ENCODE measurements around the gene TLX2. TPM values are rescaled to one million over a fixed set of nuclear protein-coding genes. Genes with fewer than 3 reads are reported as not detected.

Gene TLX2
- total and polyA plus RNA-seq, 2 of the 13 experiments (the other 11 are each of a cell fraction or from before 2014, with no cell fraction given) = 0.05 to 0.20 TPM

DNA sequence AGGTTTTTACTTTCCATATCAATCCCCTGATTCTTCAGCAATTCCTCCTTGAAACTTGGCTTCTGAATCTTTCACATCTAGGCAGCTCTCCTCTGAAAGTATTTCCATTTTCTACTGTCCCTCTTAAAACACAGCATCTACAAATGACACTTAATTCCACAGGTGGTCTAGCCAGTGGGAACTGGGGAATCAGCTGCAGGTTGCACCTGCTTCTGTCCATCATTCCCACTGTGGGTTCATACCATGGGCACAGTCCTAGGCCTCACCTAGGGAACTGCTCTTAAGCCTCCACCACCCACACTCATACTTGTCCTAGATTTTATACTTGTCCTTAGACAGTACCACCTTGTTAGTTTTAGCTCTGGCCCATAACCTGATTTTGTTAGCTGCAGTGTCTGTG lies 37.3 kb downstream of the TLX2 start:
- Histone ChIP-seq H3K36me3 (replicated peaks in 1 of 2; ENCODE audit: control insufficient read depth in 1 of 2, insufficient read depth in 2 of 2, low read length in 2 of 2) (no peaks in the 10 kb centered on the region), H3K4me1 (ENCODE audit: insufficient read depth, low read length) (peaks cover 68% of the 10 kb centered on the region), H3K27ac (ENCODE audit: extremely low read length, insufficient read depth, low read length) (no peak overlapping the region), H3K9ac (ENCODE audit: insufficient read depth, low read depth, low read length) (no peak overlapping the region), H3K79me2 (ENCODE audit: insufficient read depth, low read length) (no peaks in the 10 kb centered on the region), H3K4me3 (replicated peaks in 1 of 3; ENCODE audit: insufficient read depth in 1 of 3, low read depth in 2 of 3, low read length in 3 of 3) (no peak overlapping the region), H3K9me3 (ENCODE audit: low read length) (no peaks in the 10 kb centered on the region), H3K27me3 (ENCODE audit: control insufficient read depth in 1 of 2, insufficient read depth in 2 of 2, low read length in 2 of 2) (peaks cover 2 to 21% of the 10 kb centered on the region in 2 experiments; a peak in 2 of 5 replicates), H2AFZ (ENCODE audit: low read length) (no peak overlapping the region), H4K20me1 (ENCODE audit: insufficient read depth, low read length) (no peaks in the 10 kb centered on the region), H3K4me2 (ENCODE audit: low read depth, low read length) (no peak overlapping the region)
- no peak for FAIRE-seq
- in situ Hi-C loops (cut with HindIII; ENCODE audit: extremely low pct_ligation_motif_present, low pct_unique_long_range_greater_than_20kb) (no loop called here), intact Hi-C loops (cut with micrococcal nuclease; ENCODE audit: unreplicated experiment) (no loop called here)
- ChIA-PET CTCF (ENCODE audit: low intra/inter-chr PET ratio, low total read pairs) (no interaction called here), POLR2A (no interaction called here)
- no peak for ATAC-seq
- TF ChIP-seq SRSF4 (IDR thresholded peaks at IDR 0.05; ENCODE audit: low read depth, low read length, poor library complexity, severe bottlenecking) (no peak), ZNF282 (IDR thresholded peaks at IDR 0.05; ENCODE audit: partially characterized antibody) (no peak), ZSCAN21 (CRISPR knock-in tag; IDR thresholded peaks at IDR 0.05; ENCODE audit: borderline replicate concordance) (no peak), RELA (CRISPR knock-in tag; IDR thresholded peaks at IDR 0.05) (no peak), HNRNPL (IDR thresholded peaks at IDR 0.05; ENCODE audit: low read depth, low read length) (no peak), ZNF383 (CRISPR knock-in tag; IDR thresholded peaks at IDR 0.05; ENCODE audit: borderline replicate concordance) (no peak), POLR2AphosphoS5 (IDR thresholded peaks at IDR 0.05; ENCODE audit: low read depth, low read length) (no peak), IRX3 (CRISPR knock-in tag; IDR thresholded peaks at IDR 0.05; ENCODE audit: borderline replicate concordance, low read depth) (no peak), BCL6 (CRISPR knock-in tag; IDR thresholded peaks at IDR 0.05) (no peak)
- TF ChIP-seq, protein P1, sequence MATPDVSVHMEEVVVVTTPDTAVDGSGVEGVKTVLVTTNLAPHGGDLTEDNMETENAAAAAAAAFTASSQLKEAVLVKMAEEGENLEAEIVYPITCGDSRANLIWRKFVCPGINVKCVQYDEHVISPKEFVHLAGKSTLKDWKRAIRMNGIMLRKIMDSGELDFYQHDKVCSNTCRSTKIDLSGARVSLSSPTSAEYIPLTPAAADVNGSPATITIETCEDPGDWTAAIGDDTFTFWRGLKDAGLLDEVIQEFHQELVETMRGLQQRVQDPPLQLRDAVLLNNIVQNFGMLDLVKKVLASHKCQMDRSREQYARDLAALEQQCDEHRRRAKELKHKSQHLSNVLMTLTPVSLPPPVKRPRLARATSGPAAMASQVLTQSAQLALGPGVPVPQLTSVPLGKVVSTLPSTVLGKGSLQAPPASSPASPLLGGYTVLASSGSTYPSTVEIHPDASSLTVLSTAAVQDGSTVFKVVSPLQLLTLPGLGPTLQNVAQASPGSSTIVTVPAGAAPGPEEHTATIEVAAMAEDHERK (CRISPR knock-in tag; IDR thresholded peaks at IDR 0.05; ENCODE audit: low read depth) = no peak
- TF ChIP-seq, protein P2, sequence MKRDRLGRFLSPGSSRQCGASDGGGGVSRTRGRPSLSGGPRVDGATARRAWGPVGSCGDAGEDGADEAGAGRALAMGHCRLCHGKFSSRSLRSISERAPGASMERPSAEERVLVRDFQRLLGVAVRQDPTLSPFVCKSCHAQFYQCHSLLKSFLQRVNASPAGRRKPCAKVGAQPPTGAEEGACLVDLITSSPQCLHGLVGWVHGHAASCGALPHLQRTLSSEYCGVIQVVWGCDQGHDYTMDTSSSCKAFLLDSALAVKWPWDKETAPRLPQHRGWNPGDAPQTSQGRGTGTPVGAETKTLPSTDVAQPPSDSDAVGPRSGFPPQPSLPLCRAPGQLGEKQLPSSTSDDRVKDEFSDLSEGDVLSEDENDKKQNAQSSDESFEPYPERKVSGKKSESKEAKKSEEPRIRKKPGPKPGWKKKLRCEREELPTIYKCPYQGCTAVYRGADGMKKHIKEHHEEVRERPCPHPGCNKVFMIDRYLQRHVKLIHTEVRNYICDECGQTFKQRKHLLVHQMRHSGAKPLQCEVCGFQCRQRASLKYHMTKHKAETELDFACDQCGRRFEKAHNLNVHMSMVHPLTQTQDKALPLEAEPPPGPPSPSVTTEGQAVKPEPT (CRISPR knock-in tag; IDR thresholded peaks at IDR 0.05; ENCODE audit: low read depth) = no peak
- TF ChIP-seq, protein P3, sequence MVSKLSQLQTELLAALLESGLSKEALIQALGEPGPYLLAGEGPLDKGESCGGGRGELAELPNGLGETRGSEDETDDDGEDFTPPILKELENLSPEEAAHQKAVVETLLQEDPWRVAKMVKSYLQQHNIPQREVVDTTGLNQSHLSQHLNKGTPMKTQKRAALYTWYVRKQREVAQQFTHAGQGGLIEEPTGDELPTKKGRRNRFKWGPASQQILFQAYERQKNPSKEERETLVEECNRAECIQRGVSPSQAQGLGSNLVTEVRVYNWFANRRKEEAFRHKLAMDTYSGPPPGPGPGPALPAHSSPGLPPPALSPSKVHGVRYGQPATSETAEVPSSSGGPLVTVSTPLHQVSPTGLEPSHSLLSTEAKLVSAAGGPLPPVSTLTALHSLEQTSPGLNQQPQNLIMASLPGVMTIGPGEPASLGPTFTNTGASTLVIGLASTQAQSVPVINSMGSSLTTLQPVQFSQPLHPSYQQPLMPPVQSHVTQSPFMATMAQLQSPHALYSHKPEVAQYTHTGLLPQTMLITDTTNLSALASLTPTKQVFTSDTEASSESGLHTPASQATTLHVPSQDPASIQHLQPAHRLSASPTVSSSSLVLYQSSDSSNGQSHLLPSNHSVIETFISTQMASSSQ (IDR thresholded peaks at IDR 0.05; ENCODE audit: low read depth) = no peak
- TF ChIP-seq, protein P3 (CRISPR knock-in tag; IDR thresholded peaks at IDR 0.05; ENCODE audit: borderline replicate concordance) = no peak
- TF ChIP-seq, protein P4, sequence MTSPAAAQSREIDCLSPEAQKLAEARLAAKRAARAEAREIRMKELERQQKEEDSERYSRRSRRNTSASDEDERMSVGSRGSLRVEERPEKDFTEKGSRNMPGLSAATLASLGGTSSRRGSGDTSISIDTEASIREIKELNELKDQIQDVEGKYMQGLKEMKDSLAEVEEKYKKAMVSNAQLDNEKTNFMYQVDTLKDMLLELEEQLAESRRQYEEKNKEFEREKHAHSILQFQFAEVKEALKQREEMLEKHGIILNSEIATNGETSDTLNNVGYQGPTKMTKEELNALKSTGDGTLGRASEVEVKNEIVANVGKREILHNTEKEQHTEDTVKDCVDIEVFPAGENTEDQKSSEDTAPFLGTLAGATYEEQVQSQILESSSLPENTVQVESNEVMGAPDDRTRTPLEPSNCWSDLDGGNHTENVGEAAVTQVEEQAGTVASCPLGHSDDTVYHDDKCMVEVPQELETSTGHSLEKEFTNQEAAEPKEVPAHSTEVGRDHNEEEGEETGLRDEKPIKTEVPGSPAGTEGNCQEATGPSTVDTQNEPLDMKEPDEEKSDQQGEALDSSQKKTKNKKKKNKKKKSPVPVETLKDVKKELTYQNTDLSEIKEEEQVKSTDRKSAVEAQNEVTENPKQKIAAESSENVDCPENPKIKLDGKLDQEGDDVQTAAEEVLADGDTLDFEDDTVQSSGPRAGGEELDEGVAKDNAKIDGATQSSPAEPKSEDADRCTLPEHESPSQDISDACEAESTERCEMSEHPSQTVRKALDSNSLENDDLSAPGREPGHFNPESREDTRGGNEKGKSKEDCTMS (CRISPR knock-in tag; conservative IDR thresholded peaks at IDR 0.05) = no peak
- TF ChIP-seq, protein P5, sequence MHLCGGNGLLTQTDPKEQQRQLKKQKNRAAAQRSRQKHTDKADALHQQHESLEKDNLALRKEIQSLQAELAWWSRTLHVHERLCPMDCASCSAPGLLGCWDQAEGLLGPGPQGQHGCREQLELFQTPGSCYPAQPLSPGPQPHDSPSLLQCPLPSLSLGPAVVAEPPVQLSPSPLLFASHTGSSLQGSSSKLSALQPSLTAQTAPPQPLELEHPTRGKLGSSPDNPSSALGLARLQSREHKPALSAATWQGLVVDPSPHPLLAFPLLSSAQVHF (CRISPR knock-in tag; IDR thresholded peaks at IDR 0.05) = no peak
- no peak for DNase-seq (ENCODE audit: low spot score)
- BruUV-seq (replicated peaks) = no TSS peak

Data from HepG2 (cell line).